Middle frontal gyrus (tissue), 1 donor: ENCODE measurements around the gene CCNJL.
A peak's percentile ranks its signal among the peaks of the same experiment; 100 is the strongest.
"Not testable (repeated sequence)": the region's sequence is repeated elsewhere in the genome, so short reads cannot be mapped to it uniquely, and the experiment has no call there.

Source experiments
- DNase-seq: peaks from one replicate; pipeline ENCODE4 v3.0.0-alpha.2; 2015; ENCODE audit warnings: low spot score; ENCODE audit errors: extremely low spot score

The CCNJL gene, protein sequence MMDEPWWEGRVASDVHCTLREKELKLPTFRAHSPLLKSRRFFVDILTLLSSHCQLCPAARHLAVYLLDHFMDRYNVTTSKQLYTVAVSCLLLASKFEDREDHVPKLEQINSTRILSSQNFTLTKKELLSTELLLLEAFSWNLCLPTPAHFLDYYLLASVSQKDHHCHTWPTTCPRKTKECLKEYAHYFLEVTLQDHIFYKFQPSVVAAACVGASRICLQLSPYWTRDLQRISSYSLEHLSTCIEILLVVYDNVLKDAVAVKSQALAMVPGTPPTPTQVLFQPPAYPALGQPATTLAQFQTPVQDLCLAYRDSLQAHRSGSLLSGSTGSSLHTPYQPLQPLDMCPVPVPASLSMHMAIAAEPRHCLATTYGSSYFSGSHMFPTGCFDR

DNA sequence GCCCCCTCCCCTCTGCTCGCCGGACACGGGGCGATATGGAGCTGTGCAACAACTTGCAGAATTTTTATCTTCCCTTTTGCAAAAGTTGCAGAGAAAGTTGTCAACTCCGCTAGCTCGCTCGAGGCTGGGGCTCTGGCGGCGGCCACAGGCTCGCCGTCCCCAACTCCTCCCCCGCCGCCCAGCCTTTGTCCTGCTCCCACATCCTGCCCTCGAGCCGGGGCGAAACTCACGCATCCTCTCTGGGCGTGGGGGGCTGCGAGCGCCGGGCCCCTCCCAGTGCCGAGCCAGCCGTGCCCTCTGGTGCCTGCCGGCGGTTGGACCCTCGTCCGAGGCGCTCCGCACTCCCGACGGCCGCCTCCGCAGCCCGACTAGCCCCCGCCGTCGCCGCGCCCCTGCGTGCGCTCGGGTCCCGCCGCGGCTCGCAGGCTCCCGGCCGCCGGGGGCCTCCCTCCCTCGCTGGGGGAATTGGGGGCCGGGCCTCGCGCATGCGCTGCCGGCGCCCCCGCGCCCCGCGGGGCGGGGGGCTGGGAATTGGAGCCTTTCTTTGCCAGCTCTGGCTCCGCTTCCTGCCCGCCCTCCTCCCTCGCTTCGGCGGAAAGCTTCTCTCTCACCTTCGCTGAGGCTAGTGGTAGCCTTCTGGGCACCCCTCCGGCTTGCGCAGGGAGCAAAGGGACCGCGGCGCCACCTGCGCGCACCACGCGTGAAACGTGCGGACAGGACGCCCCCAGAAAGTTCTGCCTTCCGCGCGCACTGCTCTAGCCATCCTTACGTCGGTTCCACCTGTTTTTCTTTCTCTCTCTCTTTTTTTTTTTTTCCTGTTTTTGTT lies at the start of gene CCNJL:
Gene CCNJL (minus strand): TSS at position 431 of the 826 bp plus-strand sequence. CDS start 641 bp downstream, outside the sequence.
- peak; percentile 17 for DNase-seq

DNA sequence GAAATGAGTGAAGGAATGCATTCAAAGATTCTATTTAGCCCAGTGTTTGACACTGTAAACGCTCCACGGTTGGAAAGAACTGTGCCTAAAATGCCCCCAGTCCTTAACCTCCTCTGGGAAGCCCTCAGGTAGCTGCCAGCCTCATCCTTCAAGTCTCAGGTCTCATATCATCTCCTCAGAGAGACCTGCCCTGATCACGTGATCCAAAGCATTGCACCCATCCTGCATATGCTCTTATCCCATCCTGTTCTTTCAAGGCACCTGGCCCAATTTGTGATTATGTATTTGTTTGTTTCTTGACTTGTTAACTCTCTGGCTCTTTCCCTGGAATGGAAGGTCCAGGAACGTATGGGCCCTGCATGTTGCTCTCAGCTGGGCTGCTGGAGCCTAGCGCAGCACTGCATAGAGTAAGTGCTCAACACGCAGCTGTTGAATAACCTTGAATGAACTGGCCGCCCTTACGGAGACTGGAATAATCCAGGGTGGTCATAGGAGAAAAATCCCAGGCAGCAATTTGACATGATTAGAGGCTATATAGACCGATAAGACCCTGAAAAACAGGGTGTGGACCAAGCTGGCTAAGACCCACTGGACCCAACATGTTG lies 49.4 kb upstream of the CCNJL start:
- no peak for DNase-seq

DNA sequence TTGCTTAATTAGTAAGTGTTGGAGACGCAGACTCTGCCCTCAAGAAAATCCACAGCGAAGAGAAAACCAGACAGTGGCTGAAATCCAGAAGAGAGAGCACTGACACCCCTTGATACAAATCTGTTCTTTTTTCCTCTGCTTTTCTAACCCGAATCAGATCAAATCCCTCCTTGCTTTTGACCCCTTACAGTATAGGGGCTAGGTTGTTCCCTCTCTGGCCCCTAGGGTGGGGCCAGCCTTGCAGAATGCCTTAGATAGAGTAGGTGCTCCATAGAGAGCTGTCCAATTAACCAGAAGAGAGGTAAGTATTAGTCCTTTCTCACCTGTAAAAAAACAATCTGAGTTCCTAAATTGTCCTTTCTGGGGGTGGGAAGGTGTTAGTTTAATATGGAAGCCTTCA lies 47.9 kb upstream of the CCNJL start:
- DNase-seq, result no peak

DNA sequence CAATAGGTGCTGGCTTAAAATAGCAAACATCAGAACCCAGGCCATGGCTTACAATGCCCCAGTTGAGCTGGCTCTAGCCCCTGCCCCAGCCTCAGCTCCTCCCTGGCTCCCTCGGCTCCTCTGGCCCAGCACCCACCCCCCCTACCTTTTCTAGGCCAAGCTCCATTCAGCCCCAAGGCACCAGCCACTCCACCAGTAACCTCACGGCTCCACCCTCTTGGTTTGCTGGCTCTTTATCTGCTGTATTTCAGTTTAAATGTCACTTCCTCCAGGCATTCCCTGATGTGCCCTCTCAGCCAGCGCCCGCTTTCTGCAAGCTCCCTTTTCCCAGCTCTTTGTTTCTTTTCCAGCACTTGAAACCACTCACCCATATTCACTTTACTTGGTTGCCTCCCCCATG lies 47.5 kb upstream of the CCNJL start:
- DNase-seq, result no peak

DNA sequence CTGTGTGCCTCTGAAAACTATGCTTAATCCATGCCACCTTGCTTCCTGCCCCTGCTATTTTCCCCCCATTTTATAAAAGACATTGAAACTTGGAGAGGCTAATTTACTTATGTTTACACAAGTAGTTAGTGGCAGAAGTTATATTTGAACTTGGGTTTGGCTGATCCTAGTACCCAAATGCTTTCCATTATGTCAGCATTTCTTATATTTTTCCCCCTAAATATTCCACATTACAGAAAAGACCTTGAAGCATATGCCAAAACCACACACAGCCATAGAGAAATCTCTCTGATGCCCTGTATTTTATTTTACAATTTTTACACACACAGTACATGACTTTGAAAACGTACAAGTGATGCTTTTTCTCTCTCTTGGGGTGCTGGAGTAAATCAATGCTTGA lies 46.9 kb upstream of the CCNJL start:
- no peak for DNase-seq

DNA sequence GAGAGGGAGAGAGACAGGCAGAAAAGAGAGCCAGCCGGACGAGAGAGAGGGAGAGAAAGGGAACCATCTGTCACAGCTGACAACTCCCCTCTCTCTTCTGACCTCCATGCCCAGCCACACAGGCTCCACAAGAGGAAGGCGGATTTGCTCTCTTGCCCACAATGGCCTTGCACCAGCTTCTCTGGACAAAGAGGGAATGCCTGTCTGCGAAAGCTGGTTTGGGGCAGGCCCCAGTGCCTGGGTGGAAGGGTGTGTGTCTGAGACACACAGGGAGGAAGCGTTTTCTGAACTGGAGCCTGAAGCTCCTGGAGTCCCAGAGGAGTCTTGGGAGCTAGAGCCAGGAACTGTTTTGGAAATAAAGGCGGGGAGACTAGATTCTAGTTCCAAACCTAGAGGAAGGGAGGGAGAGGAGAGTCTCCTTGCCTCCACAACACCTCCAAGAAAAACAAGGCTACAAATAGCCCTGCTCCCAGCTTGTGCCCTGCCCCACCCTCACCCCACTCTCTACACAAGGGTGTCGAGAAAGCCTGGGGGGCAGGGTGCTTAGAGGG lies 45.6 kb upstream of the CCNJL start:
- DNase-seq, result no peak

DNA sequence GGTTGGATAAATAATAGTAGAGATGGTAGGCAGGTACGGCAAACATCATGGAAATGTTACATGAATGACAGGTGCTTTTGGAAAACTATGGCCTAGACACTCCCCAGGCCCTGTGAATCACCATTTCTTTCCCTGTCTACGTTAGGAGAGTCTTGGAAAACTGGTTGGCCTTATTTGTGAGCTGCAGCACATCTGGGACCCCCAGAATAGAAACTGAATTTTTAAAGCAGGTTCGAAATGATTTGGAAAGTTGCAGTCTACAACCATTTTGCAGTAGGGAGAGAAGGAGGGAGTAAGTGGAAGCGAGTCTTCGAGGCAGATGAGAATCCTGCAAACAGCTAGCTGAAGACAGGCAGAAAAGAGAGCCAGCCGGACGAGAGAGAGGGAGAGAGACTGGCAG lies 45.0 kb upstream of the CCNJL start:
- no peak for DNase-seq

DNA sequence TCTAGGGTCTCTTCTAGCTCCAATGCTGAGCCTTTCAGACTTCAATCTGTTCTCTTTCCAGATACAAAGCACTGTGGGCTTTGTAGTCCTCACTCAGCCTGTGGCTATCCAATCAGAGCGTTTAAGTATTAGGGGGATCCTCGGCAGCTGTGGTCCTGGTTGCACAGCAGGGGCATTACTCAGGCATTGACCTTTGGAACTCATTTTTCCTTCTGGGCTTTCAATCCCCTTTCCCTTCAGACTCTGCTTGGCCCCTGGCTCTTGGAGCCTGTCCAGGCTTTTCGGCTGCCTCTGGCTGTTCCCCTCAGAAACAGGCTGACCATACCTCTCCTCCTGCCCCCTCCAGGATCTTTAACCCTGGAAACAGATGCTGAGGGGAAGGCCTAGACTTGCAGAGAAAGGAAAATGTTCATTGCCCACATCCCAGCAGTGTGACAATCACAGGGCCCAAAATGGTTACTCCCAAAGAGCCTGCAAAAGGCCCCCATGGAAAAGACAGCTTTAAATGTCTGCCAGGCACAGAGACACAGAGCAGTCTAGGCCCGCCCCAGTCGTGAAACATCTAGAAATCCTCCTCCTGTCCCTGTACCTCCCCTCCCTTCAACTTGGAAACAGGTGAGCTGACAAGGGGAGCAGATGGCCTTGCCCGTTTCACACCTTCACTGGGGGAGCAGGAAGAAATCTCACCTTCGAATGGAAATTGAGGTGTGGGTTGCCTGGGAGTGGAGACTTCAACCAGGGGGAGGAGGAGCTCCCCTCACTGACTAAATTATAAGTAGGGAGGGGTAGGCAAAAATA lies 44.4 kb upstream of the CCNJL start:
- DNase-seq, result no peak

DNA sequence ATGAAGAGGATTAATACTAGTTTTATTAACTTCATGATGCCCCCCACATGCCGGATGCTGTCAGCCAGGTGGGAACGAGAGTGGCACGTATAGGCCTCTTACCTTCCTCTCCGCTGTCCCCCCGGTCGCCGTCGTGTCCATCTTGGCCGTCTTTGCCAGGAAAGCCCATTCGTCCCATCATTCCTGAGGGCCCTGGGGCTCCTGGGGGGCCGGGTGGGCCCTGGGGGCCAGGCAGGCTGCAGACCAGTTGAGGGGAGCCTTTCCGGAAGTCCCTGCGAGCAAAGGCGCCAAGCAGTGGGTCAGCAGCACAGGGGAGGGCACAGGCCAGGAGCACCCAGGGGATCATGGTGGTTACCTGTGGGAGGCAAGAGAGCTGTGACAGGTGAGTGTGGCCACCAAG lies 42.3 kb upstream of the CCNJL start:
- DNase-seq, result no peak

DNA sequence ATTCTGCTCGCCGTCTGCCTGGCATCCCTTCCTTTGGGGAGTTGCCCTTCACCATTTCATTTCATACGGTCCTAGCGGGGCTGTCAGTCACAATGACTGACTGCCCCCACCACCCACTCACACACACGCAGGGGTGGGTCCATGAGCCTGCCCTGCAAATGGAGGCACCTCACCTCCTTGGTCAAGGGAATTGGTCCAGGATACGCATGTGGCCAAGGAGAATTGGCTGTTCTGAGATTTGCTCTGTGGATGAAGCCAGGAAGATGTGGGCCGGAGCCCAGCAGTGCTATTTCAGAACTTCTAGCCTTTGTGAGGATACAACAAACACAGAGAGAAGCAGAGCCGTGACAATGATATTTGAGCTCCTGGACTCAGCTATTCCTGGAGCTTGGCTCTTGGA lies 41.0 kb upstream of the CCNJL start:
- peak; percentile 15 for DNase-seq

DNA sequence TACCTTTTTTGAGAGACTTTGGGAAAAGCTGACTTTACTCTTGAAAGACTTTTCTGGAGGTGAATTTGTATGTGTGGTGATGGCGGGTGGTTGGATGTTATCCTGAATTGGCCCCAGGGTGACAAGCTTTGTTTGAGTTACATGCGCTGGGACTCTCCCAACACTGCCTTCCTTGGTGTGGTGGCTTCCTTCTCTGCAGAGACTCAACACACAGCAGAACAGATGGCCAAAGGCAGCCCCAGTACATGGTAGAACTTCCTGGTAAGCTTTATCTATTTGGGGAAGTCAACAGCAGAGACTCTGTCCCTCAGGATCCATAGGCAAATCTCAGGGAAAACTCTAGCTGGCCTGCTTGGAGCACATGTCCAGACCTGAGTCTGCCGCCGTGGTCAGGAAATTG lies 39.9 kb upstream of the CCNJL start:
- no peak for DNase-seq

DNA sequence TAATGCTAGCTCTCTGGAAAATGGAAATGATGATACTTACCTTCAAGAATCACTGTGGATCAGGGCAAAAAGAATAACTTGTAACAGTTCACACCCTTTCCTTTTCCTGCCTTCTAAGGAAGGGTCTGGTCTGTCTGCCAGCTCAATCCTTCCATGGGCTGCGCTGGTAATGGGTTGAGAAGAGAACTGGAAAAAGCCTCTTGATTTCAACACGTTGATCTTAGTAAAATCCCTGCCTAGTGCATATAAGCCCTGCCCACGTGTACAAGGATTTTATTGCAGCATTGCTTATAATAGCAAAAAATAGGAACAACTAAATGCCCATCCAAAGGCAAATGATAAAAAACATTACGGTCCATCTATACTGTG lies 37.6 kb upstream of the CCNJL start:
- DNase-seq, result no peak

DNA sequence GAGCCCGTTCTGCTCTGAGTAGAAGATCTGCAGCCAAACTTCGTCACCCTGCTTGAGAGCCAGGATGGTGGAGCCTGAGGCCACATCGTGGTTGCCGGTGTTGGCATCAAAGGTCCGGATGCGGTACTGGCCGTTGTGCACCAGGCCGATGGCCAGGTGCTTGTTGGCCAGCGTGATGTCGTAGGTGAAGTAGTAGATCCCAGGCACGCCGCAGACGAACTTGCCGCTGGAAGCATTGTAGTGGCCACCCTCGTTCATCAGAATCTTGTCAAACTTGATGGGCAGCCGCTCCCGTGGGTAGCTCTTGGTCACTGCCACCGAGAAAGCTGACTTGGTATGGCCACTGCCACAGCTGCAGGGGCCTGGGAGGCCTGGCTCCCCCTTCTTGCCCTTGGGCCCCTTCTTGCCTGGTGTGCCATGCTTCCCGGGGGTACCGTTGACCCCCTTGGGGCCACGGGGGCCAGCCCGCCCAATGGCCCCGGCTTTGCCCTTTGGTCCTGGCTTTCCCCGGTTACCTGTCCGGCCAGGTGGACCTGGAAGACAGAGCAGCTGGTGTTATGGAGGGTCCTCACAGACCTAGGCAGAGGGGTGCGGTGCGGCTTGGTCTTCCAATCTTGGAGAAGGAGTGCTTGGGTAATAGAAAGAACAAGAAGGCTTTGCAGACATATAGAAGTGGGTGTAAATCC lies 37.0 kb upstream of the CCNJL start:
- DNase-seq, result no peak

DNA sequence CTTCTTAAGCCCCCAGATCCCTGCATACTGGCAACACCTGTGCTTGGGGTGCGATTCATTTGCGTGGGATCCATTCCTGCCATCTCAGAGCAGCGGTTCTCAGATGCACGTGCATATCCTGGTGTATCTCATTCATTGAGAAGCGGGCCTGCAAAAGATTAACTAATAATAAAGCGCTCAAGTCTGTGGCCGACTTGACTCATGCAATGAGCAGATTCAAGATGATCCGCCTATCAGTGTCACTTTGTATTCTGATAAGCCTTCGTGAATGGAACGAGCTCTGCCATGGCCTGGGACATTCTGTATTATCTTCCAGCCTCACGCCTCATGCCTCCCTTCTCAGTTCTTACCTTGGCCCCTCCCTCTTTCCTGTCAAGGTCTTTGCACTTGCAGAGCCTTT lies 35.7 kb upstream of the CCNJL start:
- no peak for DNase-seq

DNA sequence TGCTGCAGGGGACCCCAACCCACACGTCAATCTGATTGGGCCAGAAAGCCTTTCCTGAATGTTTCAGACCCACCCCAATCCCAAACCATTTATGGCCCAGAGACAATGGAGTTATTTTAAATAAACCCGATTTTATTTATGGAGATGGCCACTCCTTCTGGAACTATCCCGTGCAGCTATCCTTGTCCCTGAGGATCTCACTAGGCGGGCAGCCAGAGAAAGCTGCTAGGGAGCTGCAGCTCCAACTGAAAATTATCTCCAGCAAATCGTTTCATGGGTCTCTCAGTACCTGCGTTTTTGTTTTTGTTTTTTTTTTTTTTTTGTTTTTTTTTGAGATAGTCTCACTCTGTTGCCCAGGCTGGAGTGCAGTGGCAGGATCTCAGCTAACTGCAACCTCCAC lies 35.1 kb upstream of the CCNJL start:
- no peak for DNase-seq

DNA sequence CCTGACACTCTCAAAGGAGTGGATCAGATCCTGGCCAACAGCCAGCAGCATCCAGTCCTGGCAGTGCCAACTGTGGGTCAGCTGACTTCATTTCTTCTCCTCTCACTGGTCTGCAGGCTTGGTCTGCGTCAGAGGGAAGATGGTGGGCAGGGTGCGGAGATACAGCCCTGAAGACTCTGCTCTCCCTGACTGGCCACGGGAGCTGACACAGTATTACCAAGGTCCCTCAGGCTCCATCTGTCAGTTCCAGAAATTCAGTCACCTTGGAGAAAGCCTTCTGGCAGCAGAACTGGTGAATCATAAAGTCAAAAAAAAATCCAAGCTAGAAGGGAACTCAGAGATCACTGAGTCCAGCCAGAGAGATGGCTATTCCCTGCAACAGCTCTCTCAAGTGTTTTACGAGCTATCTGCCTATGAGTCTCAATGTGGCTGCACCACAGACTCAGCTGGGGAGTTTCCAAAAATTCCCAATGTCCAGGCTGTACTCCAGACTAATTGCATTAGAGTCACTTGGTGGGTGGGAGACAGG lies 30.1 kb upstream of the CCNJL start:
- DNase-seq, result no peak

DNA sequence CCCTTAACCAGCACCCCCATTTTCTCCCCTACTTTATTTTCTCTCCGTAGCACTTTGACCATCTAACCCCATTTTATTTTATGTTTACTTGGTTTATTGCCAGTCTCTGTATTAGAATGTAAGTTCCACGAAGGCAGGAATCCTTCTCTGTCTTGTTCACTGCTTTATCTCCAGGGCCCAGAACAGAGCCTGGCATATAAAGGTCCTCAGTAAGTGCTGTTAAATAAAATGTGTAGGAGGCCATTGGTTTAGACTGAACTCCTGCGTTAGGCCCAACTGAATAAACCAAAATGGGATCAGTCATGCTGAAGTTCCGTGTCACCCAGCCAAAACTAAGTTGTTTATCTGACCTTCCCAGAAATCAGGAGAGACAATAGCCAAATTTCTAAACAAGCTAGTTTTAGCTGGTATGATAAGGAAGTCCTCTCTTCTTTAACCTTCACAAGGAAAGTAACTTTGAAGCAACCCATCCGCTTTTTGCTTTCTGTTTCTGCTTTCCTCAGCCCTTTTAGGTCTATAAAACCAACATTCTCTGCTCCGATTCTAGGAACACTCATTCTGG lies 29.0 kb upstream of the CCNJL start:
- no peak for DNase-seq

DNA sequence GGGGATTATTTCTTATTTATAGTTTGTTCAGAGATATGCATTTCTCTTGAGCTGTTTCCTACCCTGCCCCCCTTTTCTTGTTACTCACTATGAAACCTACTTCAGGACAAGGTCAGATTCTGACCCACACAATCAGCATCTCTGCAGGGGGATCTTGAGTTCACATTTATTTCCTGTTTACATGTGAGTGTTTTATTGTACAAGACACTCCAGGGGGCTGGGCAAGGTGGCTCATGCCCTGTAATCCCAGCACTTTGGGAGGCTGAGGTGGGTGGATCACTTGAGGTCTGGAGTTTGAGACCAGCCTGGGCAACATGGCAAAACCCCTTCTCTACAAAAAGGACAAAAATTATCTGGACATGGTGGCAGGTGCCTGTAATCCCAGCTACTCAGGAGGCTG lies 28.1 kb upstream of the CCNJL start:
- not testable (repeated sequence) for DNase-seq

DNA sequence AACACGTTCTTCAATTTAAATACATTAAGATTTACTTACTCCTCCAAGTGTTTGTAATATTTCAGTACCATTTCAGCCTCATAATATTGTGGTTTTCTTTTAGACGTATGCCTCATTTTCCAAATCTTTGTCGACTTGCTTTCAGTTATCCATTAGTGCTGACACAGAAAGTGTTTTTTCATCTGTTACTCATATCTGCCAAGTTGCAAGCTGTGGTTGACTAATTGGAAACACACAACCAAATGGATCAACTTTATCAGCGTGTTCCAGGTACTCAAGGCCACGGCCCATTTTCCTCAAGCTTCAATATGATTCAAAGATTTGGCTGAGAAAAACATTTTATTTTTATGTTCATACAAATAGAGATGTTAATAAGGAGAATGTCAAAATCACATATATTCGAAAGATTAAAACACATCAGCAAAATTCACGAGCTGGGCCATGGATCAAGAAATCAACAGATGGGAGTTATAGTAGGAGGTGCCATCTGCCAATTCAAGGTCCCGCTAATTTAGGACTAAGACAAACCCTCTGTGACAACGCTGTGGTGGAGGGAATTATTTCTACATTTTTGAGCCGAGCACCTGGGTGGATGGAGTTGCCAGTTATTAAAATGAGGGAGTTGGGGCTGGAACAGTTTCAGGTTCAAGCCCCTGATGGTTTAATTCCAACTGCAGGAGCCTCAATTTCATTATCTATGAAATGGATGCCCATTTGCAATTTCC lies 27.2 kb upstream of the CCNJL start:
- DNase-seq, result no peak
